ENCODE data around the gene LSM5.
"Not testable (repeated sequence)": the region's sequence is repeated elsewhere in the genome, so short reads cannot be mapped to it uniquely, and the experiment has no call there.

Gene LSM5

DNA sequence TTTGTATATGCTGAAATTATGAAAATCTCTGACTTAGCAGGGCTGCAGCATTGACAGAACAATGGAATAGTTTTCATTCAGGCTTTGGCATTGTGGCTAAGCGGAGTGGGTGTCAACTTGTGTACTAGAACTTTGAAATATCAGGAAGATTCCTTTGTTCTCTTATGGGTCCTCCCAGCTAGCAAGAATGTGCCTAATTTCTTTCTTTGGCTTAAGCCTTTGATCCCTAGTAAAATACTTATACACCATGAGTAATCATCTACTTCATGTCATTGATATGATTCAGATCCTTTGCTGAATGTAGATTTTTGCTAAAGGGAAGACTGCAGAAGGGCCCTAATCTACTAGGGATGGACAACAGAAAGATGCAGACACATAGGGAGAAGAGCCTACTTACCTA is 11.3 kb upstream of the LSM5 start:
- peak; percentile 59 for DNase-seq (ENCODE audit: low read depth)
- H3K9me3 ChIP-seq (ENCODE audit: control insufficient read depth, low read length): no peaks in the 10 kb centered on the region
- H3K27me3 ChIP-seq (replicated peaks; ENCODE audit: control insufficient read depth, insufficient read depth, low read length): no peaks in the 10 kb centered on the region
- peak overlapping the region; percentile 38 for H3K9ac ChIP-seq (ENCODE audit: low read length)
- H3K4me3 ChIP-seq (ENCODE audit: low read length): peak overlapping the region; percentile 5
- H3K36me3 ChIP-seq (ENCODE audit: control insufficient read depth, insufficient read depth, low read length, severe bottlenecking): no peaks in the 10 kb centered on the region
- H3K4me1 ChIP-seq (ENCODE audit: control insufficient read depth, insufficient read depth, low read length): peaks cover 29% of the 10 kb centered on the region

DNA sequence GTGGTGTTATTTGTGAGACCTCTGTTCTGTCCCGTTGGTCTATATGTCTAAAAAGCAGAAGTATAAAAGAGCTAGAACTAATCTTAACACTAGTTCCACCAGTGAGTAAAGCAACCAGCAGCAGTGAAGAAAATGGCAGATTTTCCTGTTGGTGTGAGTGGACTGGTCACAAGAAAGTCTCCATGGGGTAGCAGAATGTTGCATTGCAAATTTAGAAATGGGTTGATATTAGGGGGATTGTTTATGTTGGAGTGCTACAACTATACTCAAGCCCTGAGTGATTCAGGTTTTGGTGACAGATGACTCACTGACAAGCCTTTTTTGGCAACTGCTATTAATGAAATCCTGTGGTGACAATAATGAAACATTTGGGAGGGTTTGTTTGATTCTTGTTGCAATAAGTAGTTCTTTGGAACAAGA is 10.8 kb upstream of the LSM5 start:
- H3K36me3 ChIP-seq (ENCODE audit: control insufficient read depth, insufficient read depth, low read length, severe bottlenecking): no peaks in the 10 kb centered on the region
- no peaks in the 10 kb centered on the region for H3K27me3 ChIP-seq (replicated peaks; ENCODE audit: control insufficient read depth, insufficient read depth, low read length)
- peak overlapping the region; percentile 38 for H3K9ac ChIP-seq (ENCODE audit: low read length)
- DNase-seq (ENCODE audit: low read depth): peak; percentile 53
- H3K4me1 ChIP-seq (ENCODE audit: control insufficient read depth, insufficient read depth, low read length): peaks cover 30% of the 10 kb centered on the region
- no peaks in the 10 kb centered on the region for H3K9me3 ChIP-seq (ENCODE audit: control insufficient read depth, low read length)
- no peak overlapping the region for H3K4me3 ChIP-seq (ENCODE audit: low read length)

- H3K4me3 ChIP-seq (ENCODE audit: low read length); H3K36me3 ChIP-seq (ENCODE audit: control insufficient read depth, insufficient read depth, low read length, severe bottlenecking); H3K9me3 ChIP-seq (ENCODE audit: control insufficient read depth, low read length); H3K27me3 ChIP-seq (replicated peaks; ENCODE audit: control insufficient read depth, insufficient read depth, low read length); H3K9ac ChIP-seq (ENCODE audit: low read length); DNase-seq (ENCODE audit: low read depth): not testable (repeated sequence)
- H3K4me1 ChIP-seq (ENCODE audit: control insufficient read depth, insufficient read depth, low read length): peaks cover 30% of the 10 kb centered on the region
Observed at GRCh38 chr7:32500216-32500615, 10.0 kb upstream of the LSM5 start.

GRCh38 chr7:32499755-32500154 is 9.6 kb upstream of the LSM5 start:
- H3K9ac ChIP-seq (ENCODE audit: low read length); H3K9me3 ChIP-seq (ENCODE audit: control insufficient read depth, low read length); H3K4me3 ChIP-seq (ENCODE audit: low read length); DNase-seq (ENCODE audit: low read depth); H3K27me3 ChIP-seq (replicated peaks; ENCODE audit: control insufficient read depth, insufficient read depth, low read length); H3K36me3 ChIP-seq (ENCODE audit: control insufficient read depth, insufficient read depth, low read length, severe bottlenecking): not testable (repeated sequence)
- H3K4me1 ChIP-seq (ENCODE audit: control insufficient read depth, insufficient read depth, low read length): peaks cover 32% of the 10 kb centered on the region

DNA sequence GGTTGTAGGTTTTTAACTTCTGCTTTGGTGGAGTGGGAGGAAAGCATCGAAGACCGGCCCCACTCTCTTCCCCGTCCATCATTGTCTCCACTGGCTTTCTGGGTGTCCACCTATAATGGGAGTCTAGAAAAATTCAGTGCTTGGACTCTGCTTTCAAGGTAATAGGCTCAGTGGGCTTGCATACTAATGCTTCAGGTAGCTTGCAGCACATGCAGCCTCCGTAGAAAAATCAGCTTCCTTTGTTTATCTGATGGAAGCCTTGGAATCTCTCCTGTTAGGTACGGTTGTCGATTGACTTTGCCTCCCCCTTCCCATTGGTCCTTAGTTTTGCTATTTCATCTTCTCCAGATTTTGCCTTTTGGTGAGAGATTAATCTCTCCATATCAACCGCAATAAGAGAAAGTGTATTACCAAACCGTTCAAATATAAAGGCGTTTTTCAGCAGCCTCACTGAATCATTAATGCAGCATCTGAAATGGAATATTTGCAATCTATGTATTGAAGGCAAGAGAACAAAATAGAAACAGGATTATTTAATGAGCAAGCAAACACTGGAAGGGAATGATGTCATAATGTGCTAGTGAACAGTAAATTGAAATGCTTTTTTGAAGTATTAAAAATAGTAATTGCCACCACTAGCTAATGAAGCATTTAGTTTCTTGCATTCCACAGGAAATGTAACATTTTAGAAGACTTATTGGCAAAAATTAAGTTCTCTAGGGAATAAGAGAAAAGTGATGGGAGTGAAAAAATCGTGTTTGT is 6.1 kb upstream of the LSM5 start:
- no peaks in the 10 kb centered on the region for H3K36me3 ChIP-seq (ENCODE audit: control insufficient read depth, insufficient read depth, low read length, severe bottlenecking)
- peak; percentile 28 for DNase-seq (ENCODE audit: low read depth)
- peak overlapping the region; percentile 89 for H3K4me3 ChIP-seq (ENCODE audit: low read length)
- H3K27me3 ChIP-seq (replicated peaks; ENCODE audit: control insufficient read depth, insufficient read depth, low read length): no peaks in the 10 kb centered on the region
- H3K4me1 ChIP-seq (ENCODE audit: control insufficient read depth, insufficient read depth, low read length): peaks cover 19% of the 10 kb centered on the region
- no peaks in the 10 kb centered on the region for H3K9me3 ChIP-seq (ENCODE audit: control insufficient read depth, low read length)
- peak overlapping the region; percentile 96 for H3K9ac ChIP-seq (ENCODE audit: low read length)

DNA sequence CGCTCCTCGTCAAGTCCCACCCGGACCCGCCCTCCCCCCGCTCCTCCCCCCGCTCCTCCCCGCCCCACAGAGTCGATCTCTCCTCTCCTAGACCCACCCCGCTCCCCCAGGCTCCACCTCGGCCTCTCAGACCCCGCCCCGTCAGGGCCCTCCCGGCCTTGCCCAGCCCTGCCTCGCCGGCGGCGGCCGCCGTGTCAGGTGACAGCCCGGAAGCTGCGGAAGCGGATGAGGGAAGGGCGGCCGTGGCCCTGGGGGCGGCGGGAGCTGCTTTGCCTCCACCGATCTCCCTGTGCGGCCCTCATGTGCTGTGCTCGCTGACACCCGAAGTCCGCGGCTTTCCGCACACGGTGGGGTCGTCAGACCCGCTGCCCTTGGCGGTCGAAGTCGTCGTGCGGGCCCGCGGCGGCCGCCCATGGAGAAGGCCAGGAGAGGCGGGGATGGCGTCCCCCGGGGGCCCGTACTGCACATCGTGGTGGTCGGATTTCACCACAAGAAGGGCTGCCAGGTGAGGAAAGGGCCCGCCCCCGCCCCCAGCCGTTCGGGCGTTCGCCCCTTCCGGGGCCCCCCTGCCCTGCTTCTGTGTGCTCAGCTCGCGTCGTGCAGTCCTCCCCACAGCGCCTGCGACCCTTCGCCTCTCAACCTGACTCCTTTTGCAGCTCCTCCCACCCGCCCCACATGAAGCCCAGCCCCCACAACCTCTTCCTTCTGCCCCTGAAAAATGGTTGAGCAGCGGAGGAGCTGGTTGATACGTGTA is 5.3 kb upstream of the LSM5 start, which contains the start of gene AVL9:
TSS of gene AVL9 (plus strand) at position 192 of the 754 bp plus-strand sequence. CDS start at position 413, 221 bp downstream.
- H3K9ac ChIP-seq (ENCODE audit: low read length): peak within 1 kb of the TSS; percentile 96
- no peaks in the 10 kb centered on the region for H3K27me3 ChIP-seq (replicated peaks; ENCODE audit: control insufficient read depth, insufficient read depth, low read length)
- peak within 1 kb of the TSS; percentile 99 for H3K4me3 ChIP-seq (ENCODE audit: low read length)
- peak; percentile 99 for DNase-seq (ENCODE audit: low read depth)
- H3K9me3 ChIP-seq (ENCODE audit: control insufficient read depth, low read length): no peaks in the 10 kb centered on the region
- H3K4me1 ChIP-seq (ENCODE audit: control insufficient read depth, insufficient read depth, low read length): peaks cover 12% of the 10 kb centered on the region
- H3K36me3 ChIP-seq (ENCODE audit: control insufficient read depth, insufficient read depth, low read length, severe bottlenecking): no peaks in the 10 kb centered on the region

GRCh38 chr7:32494946-32495297 is 4.7 kb upstream of the LSM5 start:
- H3K36me3 ChIP-seq (ENCODE audit: control insufficient read depth, insufficient read depth, low read length, severe bottlenecking): no peaks in the 10 kb centered on the region
- DNase-seq (ENCODE audit: low read depth): no peak

GRCh38 chr7:32489788-32490126 is 423 bp downstream of the LSM5 start:
- no peak for DNase-seq (ENCODE audit: low read depth)
- no peaks in the 10 kb centered on the region for H3K9me3 ChIP-seq (ENCODE audit: control insufficient read depth, low read length)
- H3K9ac ChIP-seq (ENCODE audit: low read length): peak overlapping the region; percentile 87
- H3K4me1 ChIP-seq (ENCODE audit: control insufficient read depth, insufficient read depth, low read length): peaks cover 13% of the 10 kb centered on the region
- H3K4me3 ChIP-seq (ENCODE audit: low read length): peak overlapping the region; percentile 96
- peaks cover 19% of the 10 kb centered on the region for H3K36me3 ChIP-seq (ENCODE audit: control insufficient read depth, insufficient read depth, low read length, severe bottlenecking)
- H3K27me3 ChIP-seq (replicated peaks; ENCODE audit: control insufficient read depth, insufficient read depth, low read length): no peaks in the 10 kb centered on the region

More at GRCh38 chr7:32494946-32495297, 4.7 kb upstream of the LSM5 start:
- peak overlapping the region; percentile 99 for H3K4me3 ChIP-seq (ENCODE audit: low read length)
- H3K4me1 ChIP-seq (ENCODE audit: control insufficient read depth, insufficient read depth, low read length): peaks cover 11% of the 10 kb centered on the region
- H3K9me3 ChIP-seq (ENCODE audit: control insufficient read depth, low read length): no peaks in the 10 kb centered on the region
- no peaks in the 10 kb centered on the region for H3K27me3 ChIP-seq (replicated peaks; ENCODE audit: control insufficient read depth, insufficient read depth, low read length)
- peak overlapping the region; percentile 90 for H3K9ac ChIP-seq (ENCODE audit: low read length)

GRCh38 chr7:32481921-32482320 is 8.3 kb downstream of the LSM5 start:
- no peak overlapping the region for H3K9ac ChIP-seq (ENCODE audit: low read length)
- H3K4me3 ChIP-seq (ENCODE audit: low read length): no peak overlapping the region
- no peak for DNase-seq (ENCODE audit: low read depth)
- H3K4me1 ChIP-seq (ENCODE audit: control insufficient read depth, insufficient read depth, low read length): no peaks in the 10 kb centered on the region
- H3K9me3 ChIP-seq (ENCODE audit: control insufficient read depth, low read length): no peaks in the 10 kb centered on the region
- H3K27me3 ChIP-seq (replicated peaks; ENCODE audit: control insufficient read depth, insufficient read depth, low read length): no peaks in the 10 kb centered on the region
- peaks cover 13% of the 10 kb centered on the region for H3K36me3 ChIP-seq (ENCODE audit: control insufficient read depth, insufficient read depth, low read length, severe bottlenecking)

GRCh38 chr7:32481176-32481575 is 9.0 kb downstream of the LSM5 start:
- Histone ChIP-seq H3K4me1 (ENCODE audit: control insufficient read depth, insufficient read depth, low read length) (no peaks in the 10 kb centered on the region), H3K4me3 (ENCODE audit: low read length) (no peak overlapping the region), H3K27me3 (replicated peaks; ENCODE audit: control insufficient read depth, insufficient read depth, low read length) (no peaks in the 10 kb centered on the region), H3K9ac (ENCODE audit: low read length) (no peak overlapping the region), H3K36me3 (ENCODE audit: control insufficient read depth, insufficient read depth, low read length, severe bottlenecking) (peaks cover 5% of the 10 kb centered on the region), H3K9me3 (ENCODE audit: control insufficient read depth, low read length) (no peaks in the 10 kb centered on the region)
- no peak for DNase-seq (ENCODE audit: low read depth)

DNA sequence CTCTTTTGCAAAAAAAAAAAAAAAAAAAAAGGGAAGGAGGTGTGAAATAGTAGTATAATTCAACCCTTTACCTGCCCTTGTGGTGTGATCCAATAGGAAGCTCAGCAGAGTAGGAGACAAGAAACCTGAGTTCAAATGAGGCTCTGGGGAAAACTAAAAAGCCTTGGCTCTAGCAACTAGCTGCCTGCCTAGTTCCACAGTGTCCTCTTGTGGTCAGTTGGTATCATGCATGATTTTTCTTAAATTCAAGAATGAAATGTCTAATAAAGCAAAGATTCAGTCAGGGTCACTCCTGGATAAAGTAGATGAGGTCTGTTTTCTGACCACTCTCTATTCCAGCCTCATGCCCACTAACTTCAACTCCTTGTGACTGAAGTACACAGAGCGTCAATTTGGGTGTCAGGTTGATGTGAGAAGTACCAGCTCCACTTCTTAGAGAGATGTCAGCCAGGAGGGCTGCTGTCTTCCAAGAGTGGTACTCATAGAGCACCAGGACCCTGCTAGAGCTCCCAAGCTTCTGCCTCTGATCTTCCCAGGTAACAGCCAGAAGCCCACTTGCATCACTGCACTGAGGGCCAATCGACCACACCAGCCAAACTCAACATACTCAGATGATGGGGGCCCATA is 10.5 kb downstream of the LSM5 start:
- peaks cover 4% of the 10 kb centered on the region for H3K4me1 ChIP-seq (ENCODE audit: control insufficient read depth, insufficient read depth, low read length)
- peak; percentile 79 for DNase-seq (ENCODE audit: low read depth)
- no peaks in the 10 kb centered on the region for H3K36me3 ChIP-seq (ENCODE audit: control insufficient read depth, insufficient read depth, low read length, severe bottlenecking)
- no peak overlapping the region for H3K4me3 ChIP-seq (ENCODE audit: low read length)
- no peak overlapping the region for H3K9ac ChIP-seq (ENCODE audit: low read length)
- no peaks in the 10 kb centered on the region for H3K9me3 ChIP-seq (ENCODE audit: control insufficient read depth, low read length)
- no peaks in the 10 kb centered on the region for H3K27me3 ChIP-seq (replicated peaks; ENCODE audit: control insufficient read depth, insufficient read depth, low read length)
